ENCODE measurements around the gene ANTXR2.

GRCh38 chr4:80015407-80016189 is 57.4 kb downstream of the ANTXR2 start:
- no peak for TF ChIP-seq CTCF (IDR thresholded peaks at IDR 0.05; ENCODE audit: low read length)
- no peak for TF ChIP-seq EZH2phosphoT487 (IDR thresholded peaks at IDR 0.05; ENCODE audit: low read length)

Data from MM.1S (cell line).